Smooth muscle cell of the brain vasculature (primary cell): Measurements from ENCODE around the gene GRIP1.
"Not testable (repeated sequence)": the region's sequence is repeated elsewhere in the genome, so short reads cannot be mapped to it uniquely, and the experiment has no call there.

Experiments used
- DNase-seq: peaks from one replicate; pipeline ENCODE4 v3.0.0-alpha.2; 2012; ENCODE audit warnings: low read depth, low spot score

The GRIP1 gene

DNA sequence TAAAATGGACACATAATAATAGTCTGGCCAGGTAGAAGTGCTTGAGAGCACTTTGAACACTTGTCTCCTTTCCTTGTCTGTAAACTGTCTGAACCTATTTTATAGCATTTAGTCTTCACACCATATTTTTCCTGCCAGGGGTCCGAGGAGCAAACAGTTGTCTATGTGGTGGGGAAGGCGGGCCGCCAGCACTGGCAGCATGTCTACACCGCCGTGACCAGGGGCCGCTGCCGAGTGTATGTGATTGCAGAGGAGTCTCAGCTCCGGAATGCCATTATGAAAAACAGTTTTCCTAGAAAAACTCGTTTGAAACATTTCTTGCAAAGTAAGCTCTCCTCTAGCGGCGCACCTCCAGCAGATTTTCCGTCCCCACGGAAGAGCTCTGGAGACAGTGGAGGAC is 347.9 kb downstream of the GRIP1 start:
- no peak for DNase-seq

DNA sequence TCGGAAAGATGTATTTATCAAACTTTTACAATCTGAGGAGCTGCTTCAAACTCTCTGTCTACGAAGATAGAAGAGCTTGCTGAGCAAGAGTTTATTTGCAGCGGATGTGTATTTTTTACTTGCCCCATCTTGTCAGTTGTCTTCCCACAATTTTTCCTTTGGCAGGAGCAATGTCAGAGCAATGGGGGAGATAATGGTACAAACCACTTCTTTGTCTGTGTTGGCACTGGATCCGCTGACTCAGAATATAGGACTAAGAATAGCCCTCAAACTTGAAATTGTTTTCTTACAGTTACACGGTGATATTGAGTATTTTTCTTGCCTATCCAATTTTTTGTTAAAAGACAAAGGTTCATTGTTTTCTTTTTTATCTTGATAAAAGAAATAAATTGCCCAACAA is 348.9 kb downstream of the GRIP1 start:
- no peak for DNase-seq

DNA sequence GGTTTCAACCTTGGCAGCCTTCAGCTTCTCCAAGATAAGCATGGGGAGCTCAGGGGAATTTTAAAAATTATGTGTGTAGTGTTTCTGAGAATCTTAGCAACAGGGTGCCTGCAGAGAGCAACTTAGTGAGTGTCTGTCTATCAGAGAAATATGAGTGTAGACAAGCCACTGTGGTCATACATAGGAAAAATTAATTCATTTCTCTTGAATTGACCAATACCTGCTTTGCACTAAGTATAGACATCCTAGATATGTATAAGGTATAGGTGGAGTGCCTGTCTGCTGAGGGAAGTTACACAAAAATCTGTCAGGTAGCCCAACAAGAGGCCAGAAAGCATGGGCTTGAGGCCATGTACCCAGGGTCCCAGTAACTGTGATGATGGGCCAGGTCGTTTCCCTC is 355.9 kb downstream of the GRIP1 start:
- no peak for DNase-seq

DNA sequence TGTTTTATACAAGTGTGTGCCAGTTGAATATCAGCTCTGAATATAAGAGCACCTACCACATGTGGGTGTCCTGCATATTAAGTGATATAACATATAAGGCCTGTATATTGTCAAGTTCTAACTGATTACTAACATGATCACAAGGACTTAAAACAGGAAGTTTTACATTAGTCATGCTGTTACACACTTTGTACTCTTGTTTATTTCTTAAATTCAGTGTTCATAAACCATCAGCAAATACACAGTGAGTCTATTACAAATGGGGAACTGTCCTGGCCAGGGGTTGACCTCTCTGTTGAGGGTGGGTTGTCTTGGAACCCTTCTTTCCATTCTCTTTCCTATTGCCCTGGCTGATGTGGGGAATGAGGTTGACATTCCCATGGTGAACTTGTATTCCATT is 357.4 kb downstream of the GRIP1 start:
- no peak for DNase-seq

DNA sequence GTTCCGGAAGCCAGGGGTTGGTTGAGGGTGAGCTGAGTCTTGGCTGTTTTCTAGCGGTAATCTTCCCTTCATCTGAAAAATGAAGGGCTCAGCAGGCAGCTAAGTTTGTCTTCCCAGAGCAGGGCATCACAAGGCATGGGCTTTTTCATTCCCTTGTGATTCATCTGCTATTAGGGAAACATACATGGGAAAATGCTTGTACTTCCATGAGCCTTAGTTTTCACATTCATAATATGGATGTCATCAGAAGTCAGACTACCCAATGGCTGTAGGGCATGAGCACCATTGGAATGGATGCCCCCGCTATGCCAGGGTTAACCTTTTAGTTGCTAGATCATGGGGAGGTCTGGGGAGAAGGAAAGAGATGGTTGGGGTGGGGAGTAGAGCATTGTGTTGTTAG is 357.9 kb downstream of the GRIP1 start:
- DNase-seq: no peak

DNA sequence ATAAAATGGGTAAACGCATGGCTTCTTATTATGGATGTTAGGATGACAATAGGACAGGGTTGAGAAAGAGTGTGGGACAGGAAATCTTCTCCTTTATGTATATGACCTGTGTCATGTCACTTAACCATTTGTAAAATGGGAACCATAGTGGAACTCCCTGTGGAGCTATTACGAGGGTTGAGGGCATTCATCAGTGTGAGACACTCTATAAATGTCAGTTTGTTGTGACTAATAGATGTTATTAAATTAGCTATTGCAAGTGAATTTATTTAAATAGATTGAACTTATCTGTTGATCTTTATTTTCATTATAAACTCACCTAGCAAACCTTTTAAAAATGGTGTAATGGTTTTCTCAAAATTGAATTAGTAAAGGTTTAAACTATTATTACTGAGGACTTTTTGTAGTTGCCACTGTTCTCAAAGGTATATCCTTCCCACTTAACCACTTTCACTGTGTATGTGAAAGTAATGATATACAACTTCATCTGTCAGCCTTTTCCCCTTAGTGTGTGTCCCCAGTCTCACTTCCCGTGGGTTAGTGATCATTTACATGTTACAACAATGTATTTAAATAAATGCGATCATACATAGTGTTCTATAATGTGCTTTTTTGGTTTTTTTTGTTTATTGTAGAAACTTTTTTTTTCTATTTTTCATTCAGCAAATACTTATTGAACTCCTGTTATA is 359.5 kb downstream of the GRIP1 start:
- DNase-seq: no peak

DNA sequence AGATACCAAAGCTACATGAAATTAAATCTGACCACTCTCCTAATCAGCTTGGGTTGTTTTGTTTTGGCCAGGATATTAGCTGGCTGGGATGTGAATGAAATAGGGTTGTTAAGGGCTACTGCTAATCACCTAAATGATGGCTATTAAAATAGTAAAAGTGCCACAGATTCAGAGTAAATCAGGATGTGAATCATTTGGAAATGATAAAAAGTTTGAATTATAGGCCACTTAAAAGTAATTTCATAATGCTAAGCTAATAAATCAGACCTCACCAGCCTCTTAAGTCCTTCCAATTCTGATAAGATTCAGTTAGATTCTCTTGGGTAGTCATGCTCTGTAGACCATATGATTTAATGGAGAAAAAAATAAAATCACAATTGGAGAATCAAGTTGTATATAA is 364.6 kb downstream of the GRIP1 start:
- no peak for DNase-seq

DNA sequence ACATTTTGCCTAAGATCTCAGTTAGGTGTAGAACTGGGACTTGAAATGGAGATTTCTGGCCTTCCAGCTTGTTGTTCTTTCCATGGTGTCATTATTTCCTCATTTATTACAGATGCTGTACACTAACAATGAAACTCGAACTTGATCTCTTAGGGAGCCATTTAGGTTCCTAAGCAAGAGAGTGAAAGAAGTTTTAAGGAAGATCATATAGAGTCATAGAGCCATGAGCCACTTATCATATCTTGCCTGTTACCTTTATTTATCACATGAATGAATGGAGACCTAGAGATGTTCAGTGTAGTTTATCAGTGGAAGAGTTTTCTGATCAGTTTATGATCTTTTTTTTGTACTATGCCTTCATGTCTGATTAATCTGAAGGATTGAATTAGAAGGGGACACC is 366.7 kb downstream of the GRIP1 start:
- no peak for DNase-seq

DNA sequence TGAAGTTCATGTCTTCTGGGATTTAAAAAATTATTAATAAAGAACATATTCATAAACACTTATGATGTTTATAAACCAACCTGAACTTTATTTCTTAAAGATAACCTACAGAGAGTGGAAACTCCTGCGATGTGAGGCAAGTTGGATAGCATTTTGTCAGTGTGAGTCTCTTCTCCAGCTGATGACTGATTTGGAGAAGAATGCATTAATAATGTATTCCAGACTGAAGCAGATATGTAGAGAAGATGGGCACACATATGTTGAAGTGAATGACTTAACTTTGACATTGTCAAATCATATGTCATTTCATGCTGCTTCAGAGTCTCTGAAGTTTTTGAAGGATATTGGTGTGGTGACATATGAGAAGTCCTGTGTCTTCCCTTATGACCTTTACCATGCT is 369.3 kb downstream of the GRIP1 start:
- no peak for DNase-seq

DNA sequence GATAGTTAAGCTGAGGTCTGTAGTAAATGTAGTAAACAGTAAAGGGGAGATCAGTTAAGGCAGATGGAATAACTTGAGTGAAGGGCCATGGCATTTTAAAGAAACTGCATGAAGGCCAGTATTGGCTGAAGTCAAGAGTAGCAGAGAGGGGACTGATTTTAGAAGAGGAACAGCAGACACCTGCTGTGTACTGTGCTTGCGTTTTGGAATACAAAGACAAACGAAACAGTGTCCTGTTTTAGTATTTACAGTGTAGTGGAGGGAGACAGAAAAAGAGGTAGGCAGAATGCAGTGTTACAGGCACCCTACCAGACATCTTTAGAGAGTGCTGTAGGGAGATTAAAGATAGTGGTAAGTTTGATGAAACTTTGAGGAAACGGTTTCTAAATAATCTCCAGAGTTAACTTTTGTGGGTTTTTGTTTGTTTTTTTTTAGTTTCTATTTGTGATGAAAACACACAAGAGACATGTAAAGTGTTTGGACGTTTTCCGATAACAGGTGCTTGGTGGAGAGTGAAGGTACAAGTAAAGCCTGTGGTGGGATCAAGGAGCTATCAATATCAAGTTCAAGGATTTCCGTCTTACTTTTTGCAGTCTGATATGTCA is 374.5 kb downstream of the GRIP1 start:
- no peak for DNase-seq

DNA sequence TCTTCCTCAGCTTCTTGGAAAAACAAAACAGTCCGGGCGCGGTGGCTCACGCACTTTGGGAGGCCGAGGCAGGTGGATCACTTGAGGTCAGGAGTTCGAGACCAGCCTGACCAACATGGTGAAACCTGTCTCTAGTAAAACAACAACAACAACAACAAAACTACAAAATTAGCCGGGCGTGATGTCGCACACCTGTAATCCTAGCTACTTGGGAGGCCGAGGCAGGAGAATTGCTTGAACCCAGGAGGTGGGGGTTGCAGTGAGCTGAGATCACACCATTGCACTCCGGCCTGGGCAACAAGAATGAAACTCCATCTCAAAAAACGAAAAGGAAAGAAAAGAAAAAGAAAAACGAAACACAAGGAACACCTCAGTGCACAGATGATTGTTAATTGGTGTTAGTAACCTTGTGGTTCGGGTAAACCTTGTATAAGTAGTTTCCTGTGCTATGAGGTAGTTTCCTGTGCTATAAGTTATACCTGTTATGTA is 375.5 kb downstream of the GRIP1 start:
- not testable (repeated sequence) for DNase-seq

DNA sequence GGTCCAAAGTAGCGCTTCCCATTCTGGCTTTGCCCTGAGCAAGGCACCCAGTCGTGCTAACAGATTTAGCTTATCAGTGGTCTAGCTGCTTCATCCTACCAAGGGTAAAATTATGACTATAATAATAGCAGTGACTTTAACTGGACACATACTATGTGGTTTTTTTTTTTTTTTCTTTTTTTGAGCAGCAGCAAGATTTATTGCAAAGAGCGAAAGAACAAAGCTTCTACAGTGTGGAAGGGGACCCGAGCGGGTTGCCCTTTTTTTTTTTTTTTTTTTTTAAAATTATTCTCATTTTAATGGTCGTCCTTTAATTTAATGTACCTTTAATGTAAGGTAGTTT is 376.1 kb downstream of the GRIP1 start:
- no peak for DNase-seq

DNA sequence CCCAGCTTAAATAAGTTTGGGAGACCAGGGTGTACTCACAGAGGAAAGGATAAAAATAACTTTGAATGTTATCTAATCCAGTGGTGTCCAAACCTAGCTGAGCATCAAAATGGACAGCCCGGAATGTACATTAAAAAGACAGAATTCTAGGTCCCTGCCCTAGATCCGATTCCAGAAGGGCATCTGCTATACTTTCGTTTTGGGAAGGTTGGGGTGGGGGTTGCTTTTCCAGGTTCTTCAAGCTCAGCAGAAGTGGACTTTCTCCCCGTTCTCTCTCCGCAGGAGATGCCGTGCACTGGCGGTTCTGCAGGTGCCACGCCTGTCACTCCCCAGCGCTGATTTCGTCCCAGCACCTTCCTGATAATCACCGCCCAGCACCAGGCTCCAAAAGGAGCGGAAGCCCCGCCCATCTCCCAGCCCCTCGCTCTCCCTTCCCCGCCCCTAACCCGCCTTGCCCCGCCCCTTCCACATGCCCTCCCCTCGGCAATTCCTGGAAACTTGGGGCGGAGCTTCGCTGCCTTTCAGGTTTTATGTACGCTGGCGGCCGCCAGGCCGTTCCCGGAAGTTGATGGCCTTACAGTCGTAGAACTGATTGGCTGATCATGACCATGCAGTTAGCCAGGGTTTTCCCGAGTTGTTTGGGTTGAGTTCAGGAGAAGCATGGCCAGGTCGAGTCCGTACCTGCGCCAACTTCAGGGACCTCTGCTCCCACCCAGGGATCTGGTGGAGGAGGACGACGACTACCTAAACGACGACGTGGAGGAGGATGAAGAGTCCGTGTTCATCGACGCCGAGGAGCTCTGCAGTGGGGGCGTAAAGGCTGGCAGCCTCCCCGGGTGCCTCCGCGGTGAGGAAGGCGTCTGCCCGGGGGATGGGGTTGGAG is 376.7 kb downstream of the GRIP1 start, which contains the start of gene HELB:
Gene HELB (plus strand): TSS at position 550 of the 883 bp plus-strand sequence. CDS start 111 bp downstream, at position 661.
- DNase-seq: peak; percentile 80

DNA sequence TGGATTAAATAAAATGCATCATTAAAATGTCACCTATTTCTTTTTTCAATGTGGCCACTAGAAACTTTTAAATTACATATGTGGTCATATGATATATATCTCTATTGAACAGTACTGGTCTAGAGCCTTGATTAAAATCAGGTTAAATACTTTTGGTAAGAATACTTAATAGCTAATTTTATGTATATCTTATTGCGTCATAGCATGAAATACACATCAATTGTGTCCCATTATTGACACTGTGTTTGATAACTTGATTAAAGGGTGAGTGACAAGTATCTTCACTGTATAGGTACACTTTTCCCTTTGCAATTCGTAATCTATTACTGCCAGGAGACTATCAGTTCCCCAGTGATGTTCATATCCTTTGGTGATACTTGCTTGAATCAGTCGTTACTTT is 381.0 kb downstream of the GRIP1 start:
- DNase-seq: no peak
